Stimulated activated CD4-positive, alpha-beta T cell treated with anti-CD3 and anti-CD28 coated beads, TNF-alpha, amount 100 ng/mL, for 4 hours (primary cell): ENCODE results near the gene MRGPRF.

Source experiments
- DNase-seq, 3 experiments: peaks; one replicate each; pipeline ENCODE4 v3.0.0-alpha.2; 2020; ENCODE audit warnings: low read depth in 3 of 3

The MRGPRF gene

DNA sequence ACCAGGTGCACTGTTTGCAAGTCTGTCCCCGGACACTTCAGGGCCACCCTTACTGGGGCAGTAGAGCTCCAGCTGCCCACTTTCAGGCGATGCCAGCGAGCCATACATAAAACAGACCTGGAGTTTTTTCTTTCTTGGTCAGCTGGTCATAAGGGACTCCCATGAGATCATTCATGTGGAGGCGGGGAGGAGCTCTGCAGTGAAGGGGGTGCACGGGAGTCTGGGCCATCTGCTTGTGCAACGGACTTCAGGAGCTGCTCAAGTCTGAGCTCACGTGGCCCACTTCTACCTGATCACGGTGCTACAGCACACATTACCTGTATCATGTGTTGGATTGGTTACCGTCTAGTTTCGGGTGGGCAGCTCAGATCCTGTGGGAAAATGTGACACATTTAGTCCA, 9.2 kb upstream of the MRGPRF start:
- no peak for DNase-seq

- no peak for DNase-seq
Observed at GRCh38 chr11:69018924-69019323, 5.9 kb upstream of the MRGPRF start.

GRCh38 chr11:69017951-69018350, 4.9 kb upstream of the MRGPRF start:
- no peak for DNase-seq

DNA sequence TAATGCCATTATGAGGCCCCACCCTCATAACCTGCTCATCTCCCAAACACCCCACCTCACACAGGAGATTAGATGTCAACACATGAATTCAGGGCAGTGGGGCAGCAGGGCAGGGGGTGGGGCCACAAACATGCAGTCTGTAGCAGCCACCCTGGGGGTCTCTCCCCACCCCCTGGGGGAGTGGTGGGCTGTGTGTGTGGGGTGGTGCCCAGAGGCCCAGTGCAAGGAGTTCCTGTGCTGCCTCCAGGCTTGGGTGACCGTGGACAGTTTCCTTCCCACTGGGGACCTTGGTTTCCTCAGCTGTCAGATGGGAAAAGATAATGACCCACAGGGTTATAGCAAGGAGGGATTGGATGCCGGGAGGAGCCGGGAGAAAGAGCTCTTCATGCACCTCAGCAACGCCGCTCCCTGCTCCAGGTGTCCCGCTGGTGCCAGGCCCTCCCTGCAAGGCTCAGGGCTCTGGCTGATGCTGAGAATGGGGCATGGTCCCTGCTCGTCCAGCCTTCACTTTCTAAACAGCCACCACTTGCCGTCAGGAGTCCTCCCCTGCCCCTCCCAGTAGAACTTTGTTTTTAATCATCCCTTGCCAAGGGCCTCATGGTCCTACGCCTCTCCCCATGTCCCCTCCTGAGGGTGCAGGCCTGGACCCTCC, 2.0 kb upstream of the MRGPRF start:
- no peak for DNase-seq

- no peak for DNase-seq
Observed at GRCh38 chr11:69014084-69014851, 1.2 kb upstream of the MRGPRF start.

- DNase-seq = no peak
Observed at GRCh38 chr11:69012092-69013008, 696 bp downstream of the MRGPRF start.

GRCh38 chr11:69011624-69012091, 1.4 kb downstream of the MRGPRF start:
- DNase-seq = no peak

DNA sequence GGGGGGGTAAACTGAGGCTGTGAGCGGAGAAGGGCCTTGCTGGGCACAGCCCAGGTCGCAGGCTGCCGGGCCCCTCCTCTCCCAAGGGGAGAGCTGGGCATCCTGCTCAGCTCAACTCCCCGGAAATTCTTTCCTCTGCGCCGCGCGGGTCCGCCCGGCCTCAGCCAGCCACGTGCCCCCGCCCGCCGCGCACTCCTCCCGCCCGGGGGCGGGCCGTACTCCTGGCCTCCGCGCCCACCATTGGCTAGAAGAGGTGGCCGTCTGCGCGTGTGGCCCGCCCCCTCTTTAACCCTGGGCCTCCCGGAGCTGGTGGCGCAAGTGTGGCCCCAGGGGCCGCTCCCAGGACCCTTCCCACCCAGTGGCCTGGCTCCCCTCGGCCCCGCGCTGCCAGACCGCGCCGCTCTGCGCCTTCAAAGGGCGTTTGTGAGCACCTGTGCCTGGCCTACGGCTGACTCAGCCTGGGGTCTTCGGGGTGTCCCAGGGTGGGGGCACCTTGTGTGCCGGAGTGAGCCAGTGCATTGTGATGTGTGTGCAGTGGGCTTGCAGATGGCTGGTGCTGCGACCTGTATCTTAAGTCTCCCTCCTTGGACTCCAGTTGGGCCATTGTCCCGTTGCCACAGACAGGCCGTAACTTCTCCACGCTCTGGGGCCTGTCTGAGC, 2.0 kb downstream of the MRGPRF start:
- no peak for DNase-seq

DNA sequence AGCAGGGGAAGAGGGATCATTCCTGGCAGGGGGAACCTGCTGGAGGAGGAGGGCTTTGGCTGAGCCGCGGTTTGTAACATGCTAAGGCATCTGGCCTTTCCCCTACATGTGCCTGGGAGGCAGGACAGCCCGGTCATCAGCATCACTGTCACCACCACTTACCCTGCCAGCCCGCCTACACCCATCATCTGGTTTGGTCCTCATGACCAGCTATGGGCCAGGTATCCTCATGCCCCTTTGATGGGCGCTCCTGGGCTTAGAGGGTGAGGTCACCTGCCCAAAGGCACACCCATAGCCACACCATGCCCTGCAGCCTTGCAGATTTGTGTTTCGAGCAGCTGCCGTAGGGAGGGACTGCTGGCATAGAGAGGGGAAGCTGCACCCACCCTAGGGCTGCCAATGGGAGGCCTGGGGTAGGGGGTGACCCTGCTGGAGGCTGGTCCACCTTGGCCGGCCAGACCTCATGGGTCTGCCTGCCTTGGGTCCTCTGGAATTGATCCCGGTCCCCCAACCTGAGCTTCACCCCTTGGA, 2.6 kb downstream of the MRGPRF start:
- no peak for DNase-seq

DNA sequence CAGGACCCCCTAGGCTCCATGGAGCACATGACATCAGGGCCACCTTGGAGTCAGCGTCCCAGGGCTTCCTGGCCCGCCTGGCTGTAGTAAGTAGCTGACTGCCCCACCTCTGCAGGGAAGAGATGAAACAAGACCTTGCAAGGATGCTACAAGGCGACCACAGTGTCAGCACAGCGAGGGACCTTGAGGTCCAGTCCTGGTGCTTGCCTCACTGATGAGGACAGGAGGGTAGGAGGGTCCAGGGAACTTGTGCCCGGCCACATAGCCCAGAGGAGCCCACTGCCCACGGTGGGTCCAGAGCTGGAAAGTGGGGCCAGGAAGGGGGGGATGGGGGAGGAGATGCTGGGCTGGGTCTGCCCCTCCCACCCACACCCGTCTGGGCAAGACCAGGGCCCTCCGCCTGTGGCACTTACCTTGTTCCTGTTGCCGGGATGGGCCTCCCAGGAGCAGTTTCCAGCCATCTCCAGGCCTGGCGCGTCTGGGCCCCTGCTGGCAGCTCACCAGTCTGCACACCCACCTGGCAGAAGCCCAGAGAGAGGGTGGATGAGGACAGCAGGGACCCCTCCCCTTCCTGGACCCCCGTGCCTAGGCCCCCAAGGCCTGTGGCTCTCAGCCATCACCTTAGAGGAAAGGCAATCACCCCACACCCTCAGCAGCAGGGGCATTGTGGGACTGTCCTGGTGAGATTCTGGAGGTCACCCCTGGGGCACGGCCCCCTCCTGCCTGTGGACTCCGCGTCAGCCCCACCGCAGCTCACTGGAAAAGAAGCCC, 3.4 kb downstream of the MRGPRF start:
- no peak for DNase-seq

GRCh38 chr11:69008737-69009440, 4.2 kb downstream of the MRGPRF start:
- no peak for DNase-seq

GRCh38 chr11:69007975-69008381, 5.1 kb downstream of the MRGPRF start:
- no peak for DNase-seq

- no peak for DNase-seq
Observed at GRCh38 chr11:69006816-69007215, 6.2 kb downstream of the MRGPRF start.

DNA sequence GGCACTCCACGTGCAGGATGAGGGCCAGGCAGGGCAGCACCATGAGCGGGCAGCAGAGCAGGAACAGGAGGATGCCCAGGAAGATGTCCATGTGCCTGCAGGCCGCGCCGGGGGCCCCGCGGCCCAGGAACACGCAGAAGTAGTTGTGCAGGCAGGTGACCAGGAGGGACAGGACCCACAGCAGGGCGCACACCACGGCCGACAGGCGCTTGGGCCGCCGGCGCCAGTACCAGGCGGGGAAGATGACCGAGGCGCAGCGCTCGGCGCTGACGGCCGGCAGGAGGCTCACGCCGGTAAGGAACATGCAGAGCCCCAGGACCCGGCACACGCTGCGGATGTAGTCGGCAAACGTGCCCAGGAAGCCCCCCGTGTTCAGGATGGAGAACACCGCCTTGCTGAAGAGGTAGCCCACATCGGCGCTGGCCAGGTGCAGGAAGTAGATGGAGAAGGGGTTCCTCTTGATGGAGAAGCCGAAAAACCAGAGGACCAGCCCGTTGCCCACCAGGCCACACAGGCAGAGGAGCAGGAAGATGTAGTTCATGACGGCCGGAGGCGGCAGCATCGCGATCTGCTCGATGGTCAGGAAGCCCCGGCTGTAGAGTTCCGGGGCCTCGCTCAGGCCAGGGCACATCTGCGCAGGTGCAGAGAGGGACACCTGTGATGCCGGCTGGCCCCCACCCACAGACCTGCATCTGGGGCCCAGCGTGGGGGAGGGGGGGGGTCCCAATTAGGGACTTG, 7.2 kb downstream of the MRGPRF start:
- no peak for DNase-seq

DNA sequence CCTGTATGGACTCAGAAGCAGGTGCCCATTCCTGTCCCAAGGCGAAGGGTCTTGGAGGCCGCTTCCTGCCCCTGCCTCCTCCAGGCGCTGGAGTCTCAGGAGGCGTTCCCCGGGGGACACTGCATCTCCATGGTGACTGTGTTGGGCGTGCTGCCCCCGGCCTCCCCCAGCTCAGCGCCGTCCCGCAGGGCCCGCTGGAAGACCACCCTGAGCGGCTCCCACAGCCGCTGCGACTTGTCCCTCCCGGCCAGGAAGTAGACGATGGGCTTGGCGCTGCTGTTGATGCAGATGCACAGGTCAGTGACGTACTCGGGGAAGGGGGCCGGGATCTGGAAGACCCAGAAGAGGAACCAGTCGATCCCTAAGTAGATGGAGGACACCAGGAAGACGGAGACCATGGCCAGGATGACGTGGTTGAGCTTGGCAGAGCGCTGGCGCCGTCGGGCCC, 7.8 kb downstream of the MRGPRF start:
- no peak for DNase-seq

GRCh38 chr11:69004411-69005182, 8.4 kb downstream of the MRGPRF start:
- no peak for DNase-seq

DNA sequence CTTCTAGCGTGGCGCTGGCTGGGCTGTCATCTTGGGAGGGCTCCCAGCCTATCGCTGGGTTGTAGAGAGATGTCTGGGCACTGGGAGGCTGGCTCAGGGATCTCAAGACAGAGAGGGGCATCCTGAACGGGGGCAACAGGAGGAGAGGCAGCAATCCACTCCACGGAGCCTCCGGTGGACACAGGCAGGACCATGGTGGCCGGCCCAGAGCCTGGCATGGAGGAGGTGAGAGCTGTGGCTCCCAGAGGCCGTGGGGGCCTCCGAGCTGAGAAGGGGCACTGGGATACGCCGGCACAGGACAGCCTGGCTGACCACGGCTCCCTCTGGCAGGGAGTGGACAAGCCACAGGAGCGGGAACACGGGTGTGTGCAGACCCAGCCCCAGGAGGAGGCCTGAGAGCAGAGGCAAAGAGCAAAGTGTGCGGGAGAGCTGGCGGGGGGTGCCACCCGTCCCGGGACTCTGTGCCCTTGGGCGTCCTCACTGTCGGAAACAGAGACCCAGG, 9.1 kb downstream of the MRGPRF start:
- no peak for DNase-seq

DNA sequence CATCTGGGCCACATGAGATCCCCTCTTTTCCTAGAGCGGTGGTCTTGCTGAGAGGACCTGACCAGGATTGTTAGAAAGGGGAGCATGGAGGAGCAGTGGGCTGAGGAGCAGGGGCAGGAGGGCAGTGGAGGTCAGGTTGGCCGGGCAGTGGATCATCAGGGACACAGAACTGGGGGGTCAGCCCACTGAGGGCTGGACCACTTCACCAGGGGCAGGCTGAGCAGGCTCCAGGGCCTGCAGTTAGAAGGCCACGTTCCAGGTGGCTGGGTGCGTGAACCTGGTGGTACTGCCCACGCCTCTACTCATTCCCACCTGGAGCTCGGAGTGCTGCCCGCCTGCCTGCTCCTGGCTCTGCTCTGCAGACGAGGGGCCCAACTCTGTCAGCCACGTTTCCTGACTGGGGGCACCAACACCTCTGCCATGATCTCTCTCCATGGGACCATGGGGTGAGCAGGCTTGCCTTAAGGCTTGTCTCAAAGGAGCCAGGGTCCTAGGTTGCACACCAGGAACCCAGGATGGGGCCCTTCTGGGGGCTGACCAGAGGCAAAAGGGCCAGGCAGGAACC, 9.7 kb downstream of the MRGPRF start:
- DNase-seq = no peak
